ENCODE results near the gene CDH24.

CDH24 gene

GRCh38 chr14:23056956-23057756, at the start of gene CDH24:
TSS of gene CDH24 (minus strand) at chr14:23057520. CDS start at chr14:23055733, 1,787 bp downstream.
- DNase-seq: no peak

- no peak for DNase-seq
Measured at GRCh38 chr14:23106747-23107045, 49.4 kb upstream of the CDH24 start.

GRCh38 chr14:23105348-23105824, 48.1 kb upstream of the CDH24 start:
- DNase-seq: no peak

- DNase-seq: no peak
Measured at GRCh38 chr14:23104591-23105347, 47.4 kb upstream of the CDH24 start, which contains the start of gene CIROP. TSS of gene CIROP (minus strand) at chr14:23104989. CDS start at chr14:23104920, 69 bp downstream.

- DNase-seq: no peak
Measured at GRCh38 chr14:23104070-23104590, 46.8 kb upstream of the CDH24 start.

GRCh38 chr14:23103581-23103980, 46.3 kb upstream of the CDH24 start:
- DNase-seq: no peak

GRCh38 chr14:23102801-23103200, 45.5 kb upstream of the CDH24 start:
- DNase-seq: no peak

- no peak for DNase-seq
Measured at GRCh38 chr14:23101986-23102625, 44.8 kb upstream of the CDH24 start.

- no peak for DNase-seq
Measured at GRCh38 chr14:23101213-23101970, 44.1 kb upstream of the CDH24 start.

GRCh38 chr14:23099212-23099861, 42.0 kb upstream of the CDH24 start:
- DNase-seq: no peak

GRCh38 chr14:23097786-23098185, 40.5 kb upstream of the CDH24 start:
- DNase-seq: no peak

- no peak for DNase-seq
Measured at GRCh38 chr14:23095196-23096108, 38.1 kb upstream of the CDH24 start, which contains the start of gene C14orf119. TSS of gene C14orf119 (plus strand) at chr14:23095505. CDS start at chr14:23097659, 2,154 bp downstream.

GRCh38 chr14:23094666-23095195, 37.4 kb upstream of the CDH24 start, which contains the start of gene ACIN1:
TSS of gene ACIN1 (minus strand) at chr14:23095136. CDS start at chr14:23095112, 24 bp downstream.
- no peak for DNase-seq

- DNase-seq: no peak
Measured at GRCh38 chr14:23093991-23094665, 36.8 kb upstream of the CDH24 start.

GRCh38 chr14:23093526-23093925, 36.2 kb upstream of the CDH24 start:
- no peak for DNase-seq

GRCh38 chr14:23093104-23093503, 35.8 kb upstream of the CDH24 start:
- no peak for DNase-seq

GRCh38 chr14:23091294-23092225, 34.2 kb upstream of the CDH24 start:
- DNase-seq: no peak

GRCh38 chr14:23090254-23090636, 32.9 kb upstream of the CDH24 start:
- DNase-seq: no peak
